CD4-positive, alpha-beta memory T cell (primary cell): ENCODE data around the gene CFC1. TPM values are rescaled to one million over a fixed set of nuclear protein-coding genes. Genes with fewer than 3 reads are reported as not detected.
"Not testable (repeated sequence)": the region's sequence is repeated elsewhere in the genome, so short reads cannot be mapped to it uniquely, and the experiment has no call there.

Experiments used
- CTCF ChIA-PET: fragments of 350-600 bp; sonication (Branson Sonifier 250); formaldehyde crosslinking; loops from one replicate; lab custom pipeline; 2021; ENCODE audit warnings: inconsistent platforms; ENCODE audit not compliant: partially characterized antibody; lab: Charles Lee
- POLR2A ChIA-PET: fragments of 350-600 bp; sonication (Branson Sonifier 250); formaldehyde crosslinking; loops from one replicate; lab custom pipeline; 2021; ENCODE audit not compliant: partially characterized antibody; lab: Charles Lee
- DNase-seq, 5 donors: peaks; one replicate each; pipeline versions ENCODE4 v3.0.0 to v3.0.0-alpha.2; 2020 to 2022; ENCODE audit warnings: mixed read lengths in 1 of 5
- H3K27ac ChIP-seq: one replicate; pipeline ENCODE4 v1.7.0; 2013; ENCODE audit warnings: low read depth, low read length
- H3K27me3 ChIP-seq: 2 replicates; pipeline ENCODE4 v1.7.0; 2013; ENCODE audit warnings: mild to moderate bottlenecking, low read length, moderate library complexity; ENCODE audit not compliant: insufficient read depth
- H3K36me3 ChIP-seq: 2 replicates; pipeline ENCODE4 v1.7.0; 2013; ENCODE audit warnings: mild to moderate bottlenecking, low read length, moderate library complexity; ENCODE audit not compliant: insufficient read depth
- H3K4me1 ChIP-seq: 2 replicates; pipeline ENCODE4 v1.7.0; 2013; ENCODE audit warnings: mild to moderate bottlenecking, low read length, moderate library complexity; ENCODE audit not compliant: insufficient read depth
- H3K4me3 ChIP-seq, 2 donors: one replicate each; pipeline ENCODE4 v1.7.0; 2013; ENCODE audit warnings: low read length in 2 of 2, mild to moderate bottlenecking in 1 of 2
- H3K9me3 ChIP-seq, 2 donors: one replicate each; pipeline ENCODE4 v1.7.0; 2013; ENCODE audit warnings: low read length in 2 of 2, control low read depth in 1 of 2; ENCODE audit not compliant: control insufficient read depth in 1 of 2
- H3K27ac Mint-ChIP-seq, 7 donors: one replicate each; pipeline ENCODE4 v1.8.0; 2020 to 2021; ENCODE audit warnings: mixed read lengths in 7 of 7, mild to moderate bottlenecking in 6 of 7, inconsistent platforms in 3 of 7, moderate library complexity in 3 of 7
- H3K27me3 Mint-ChIP-seq, 2 donors: one replicate each; pipeline ENCODE4 v1.8.0; 2020 to 2021; ENCODE audit warnings: mixed read lengths in 2 of 2
- H3K36me3 Mint-ChIP-seq, 2 donors: one replicate each; pipeline ENCODE4 v1.8.0; 2020 to 2021; ENCODE audit warnings: mixed read lengths in 2 of 2, inconsistent platforms in 1 of 2, mild to moderate bottlenecking in 1 of 2
- H3K4me1 Mint-ChIP-seq, 4 donors: one replicate each; pipeline ENCODE4 v1.8.0; 2020 to 2021; ENCODE audit warnings: mixed read lengths in 4 of 4, mild to moderate bottlenecking in 1 of 4
- H3K4me3 Mint-ChIP-seq, 8 donors: one replicate each; pipeline ENCODE4 v1.8.0; 2020 to 2021; ENCODE audit warnings: mixed read lengths in 8 of 8, mild to moderate bottlenecking in 7 of 8, moderate library complexity in 6 of 8, inconsistent platforms in 3 of 8
- H3K9me3 Mint-ChIP-seq, 8 donors: one replicate each; pipeline ENCODE4 v1.8.0; 2020 to 2021; ENCODE audit warnings: mixed read lengths in 8 of 8, mild to moderate bottlenecking in 5 of 8, inconsistent platforms in 3 of 8, moderate library complexity in 1 of 8
- intact Hi-C: fragments of 100-400 bp; cut with micrococcal nuclease; formaldehyde crosslinking; loops from one replicate; pipeline ENCODE4 v1.15.1; 2023
- polyA plus RNA-seq, 2 donors: library from polyadenylated mRNA; unstranded; fragments of 300-500 nt; fragmentation: Illumina TruSeq; gene quantifications; one replicate each; pipeline ENCODE4 v1.2.3, GENCODE V29; 2021
- total RNA-seq, 2 experiments: library from RNA; stranded (reverse); gene quantifications; one replicate each; pipeline ENCODE4 v1.2.3, GENCODE V29; 2021

The CFC1 gene
- total RNA-seq (not detected), polyA plus RNA-seq (not detected)

- H3K9me3 ChIP-seq, H3K4me1 Mint-ChIP-seq, H3K27me3 ChIP-seq, H3K36me3 Mint-ChIP-seq, H3K36me3 ChIP-seq, H3K27ac ChIP-seq, H3K27me3 Mint-ChIP-seq, intact Hi-C loops, H3K4me3 ChIP-seq, CTCF ChIA-PET, H3K9me3 Mint-ChIP-seq, H3K4me1 ChIP-seq, DNase-seq, H3K27ac Mint-ChIP-seq, POLR2A ChIA-PET, H3K4me3 Mint-ChIP-seq: not testable (repeated sequence)
Measured at GRCh38 chr2:130599393-130599792, at the start of gene CFC1. TSS of gene CFC1 (minus strand) at chr2:130599575. CDS start at chr2:130599287, 288 bp downstream.

- DNase-seq, H3K27me3 ChIP-seq, H3K27ac ChIP-seq, intact Hi-C loops, H3K9me3 ChIP-seq, H3K4me1 Mint-ChIP-seq, H3K27me3 Mint-ChIP-seq, H3K36me3 Mint-ChIP-seq, CTCF ChIA-PET, POLR2A ChIA-PET, H3K4me3 ChIP-seq, H3K36me3 ChIP-seq, H3K4me3 Mint-ChIP-seq, H3K27ac Mint-ChIP-seq, H3K4me1 ChIP-seq, H3K9me3 Mint-ChIP-seq: not testable (repeated sequence)
Measured at GRCh38 chr2:130641688-130642087, 42.3 kb upstream of the CFC1 start.

GRCh38 chr2:130638973-130639372 is 39.6 kb upstream of the CFC1 start:
- DNase-seq, H3K9me3 ChIP-seq, H3K4me1 ChIP-seq, H3K4me1 Mint-ChIP-seq, H3K9me3 Mint-ChIP-seq, H3K36me3 ChIP-seq, POLR2A ChIA-PET, H3K27ac Mint-ChIP-seq, CTCF ChIA-PET, H3K4me3 ChIP-seq, intact Hi-C loops, H3K27ac ChIP-seq, H3K27me3 ChIP-seq, H3K27me3 Mint-ChIP-seq, H3K36me3 Mint-ChIP-seq, H3K4me3 Mint-ChIP-seq: not testable (repeated sequence)

- H3K27me3 ChIP-seq, CTCF ChIA-PET, H3K9me3 ChIP-seq, H3K9me3 Mint-ChIP-seq, H3K4me1 ChIP-seq, POLR2A ChIA-PET, H3K36me3 Mint-ChIP-seq, H3K27ac ChIP-seq, H3K4me1 Mint-ChIP-seq, H3K4me3 ChIP-seq, H3K36me3 ChIP-seq, H3K27ac Mint-ChIP-seq, H3K4me3 Mint-ChIP-seq, intact Hi-C loops, DNase-seq, H3K27me3 Mint-ChIP-seq: not testable (repeated sequence)
Measured at GRCh38 chr2:130628784-130629475, 29.6 kb upstream of the CFC1 start.

GRCh38 chr2:130611140-130611539 is 11.8 kb upstream of the CFC1 start, which contains the start of gene POTEJ:
TSS of gene POTEJ (plus strand) at chr2:130611440. CDS start at chr2:130611533, 93 bp downstream.
- H3K4me3 ChIP-seq, POLR2A ChIA-PET, H3K4me1 Mint-ChIP-seq, H3K27ac ChIP-seq, H3K9me3 ChIP-seq, CTCF ChIA-PET, H3K27ac Mint-ChIP-seq, H3K27me3 Mint-ChIP-seq, H3K36me3 Mint-ChIP-seq, H3K36me3 ChIP-seq, H3K27me3 ChIP-seq, H3K4me3 Mint-ChIP-seq, H3K4me1 ChIP-seq, H3K9me3 Mint-ChIP-seq, intact Hi-C loops, DNase-seq: not testable (repeated sequence)

- POLR2A ChIA-PET, H3K9me3 Mint-ChIP-seq, H3K9me3 ChIP-seq, DNase-seq, H3K4me3 Mint-ChIP-seq, H3K36me3 ChIP-seq, H3K27ac Mint-ChIP-seq, H3K27me3 Mint-ChIP-seq, intact Hi-C loops, H3K27ac ChIP-seq, CTCF ChIA-PET, H3K27me3 ChIP-seq, H3K4me3 ChIP-seq, H3K36me3 Mint-ChIP-seq, H3K4me1 ChIP-seq, H3K4me1 Mint-ChIP-seq: not testable (repeated sequence)
Measured at GRCh38 chr2:130610486-130610885, 11.1 kb upstream of the CFC1 start.

- H3K9me3 ChIP-seq, H3K36me3 Mint-ChIP-seq, H3K4me1 Mint-ChIP-seq, CTCF ChIA-PET, H3K9me3 Mint-ChIP-seq, H3K27ac Mint-ChIP-seq, H3K27me3 Mint-ChIP-seq, H3K27ac ChIP-seq, intact Hi-C loops, H3K27me3 ChIP-seq, H3K36me3 ChIP-seq, DNase-seq, H3K4me3 Mint-ChIP-seq, POLR2A ChIA-PET, H3K4me1 ChIP-seq, H3K4me3 ChIP-seq: not testable (repeated sequence)
Measured at GRCh38 chr2:130609002-130609920, 9.9 kb upstream of the CFC1 start.
